NCI-H1436 treated with DMSO at 0.1 percent for 48 hours (cell line): Measurements from ENCODE around the gene YIPF3.
"Not testable (repeated sequence)": the region's sequence is repeated elsewhere in the genome, so short reads cannot be mapped to it uniquely, and the experiment has no call there.

Source experiments
- DNase-seq: peaks from one replicate; lab custom pipeline; 2025; lab: John Stamatoyannopoulos, UW

The YIPF3 gene

GRCh38 chr6:43509984-43510826 lies 6.5 kb downstream of the YIPF3 start, which contains the start of gene LRRC73:
Gene LRRC73, minus strand, starts transcription at chr6:43510346. Its CDS starts 561 bp downstream, at chr6:43509785.
- no peak for DNase-seq

DNA sequence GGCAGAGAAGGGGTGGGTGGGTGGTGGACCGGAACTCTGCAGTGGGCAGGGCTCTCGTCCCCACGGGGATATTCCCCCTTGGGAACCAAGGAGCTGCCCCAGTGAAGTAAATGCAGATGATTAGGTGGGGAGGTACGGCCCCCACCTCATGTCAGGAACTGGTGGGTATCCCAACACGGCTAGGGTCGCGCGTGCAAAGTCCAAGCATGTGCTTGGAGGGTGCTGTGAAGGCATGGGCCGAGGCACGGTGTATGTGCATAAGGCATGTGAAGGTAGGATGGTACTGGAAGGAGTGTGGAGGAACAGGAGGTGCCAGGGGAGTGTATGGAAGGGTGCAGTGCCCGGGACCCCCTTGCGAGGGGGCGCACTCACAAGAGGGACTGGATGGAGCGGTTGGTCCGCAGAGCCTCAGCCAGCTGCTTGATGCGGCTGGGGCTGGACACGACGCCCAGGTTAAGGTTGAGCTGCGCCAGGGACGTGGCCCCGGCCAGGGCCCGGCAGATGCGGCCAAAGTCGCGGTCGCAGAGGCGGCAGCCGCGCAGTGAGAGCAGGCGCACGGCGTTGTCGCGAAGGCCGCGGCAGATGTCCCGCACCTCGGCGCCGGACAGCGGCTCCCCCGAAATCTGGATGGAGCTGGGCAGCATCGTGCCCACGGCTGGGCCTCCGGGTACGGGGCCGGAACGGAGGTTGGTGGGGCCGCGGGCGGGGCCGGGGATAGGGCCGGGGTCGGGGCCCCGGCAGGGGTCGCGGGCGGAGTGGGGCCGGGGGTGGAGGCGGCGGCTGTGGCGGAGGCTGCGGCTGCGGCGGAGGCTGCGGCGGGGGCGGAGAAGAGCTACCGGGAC lies 7.4 kb downstream of the YIPF3 start:
- DNase-seq, result no peak

DNA sequence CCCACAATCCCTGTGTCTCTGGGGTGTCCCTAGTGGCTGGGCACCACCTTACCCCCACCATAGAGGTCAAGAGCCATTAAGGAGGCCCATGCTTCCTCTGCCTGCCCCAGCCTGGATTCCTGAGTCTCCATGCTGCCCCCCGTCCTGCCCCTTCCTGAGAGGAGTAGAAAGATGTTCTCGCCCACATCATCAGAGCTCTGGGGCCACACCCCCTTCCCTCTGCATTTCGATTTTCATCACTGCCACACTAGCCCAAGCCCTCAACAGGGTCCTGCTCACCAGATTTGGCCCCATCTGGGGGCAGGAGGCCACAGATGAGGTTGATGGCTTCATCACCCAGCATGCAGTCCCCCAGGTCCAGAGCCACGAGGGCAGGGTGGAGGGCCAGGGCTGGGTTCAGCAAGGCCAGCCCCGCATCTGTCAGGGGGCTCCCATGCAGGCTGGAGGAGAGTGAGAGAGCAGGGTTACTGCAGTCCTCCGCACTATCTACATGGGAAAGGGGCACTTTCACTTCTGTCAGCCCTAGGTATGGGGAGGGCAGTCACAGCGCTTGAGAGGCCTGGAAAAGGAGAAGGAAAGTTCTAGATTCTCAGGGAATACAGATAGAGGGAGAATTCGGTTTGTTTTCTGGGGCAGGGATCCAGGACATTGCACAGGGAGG lies 8.1 kb downstream of the YIPF3 start:
- no peak for DNase-seq

DNA sequence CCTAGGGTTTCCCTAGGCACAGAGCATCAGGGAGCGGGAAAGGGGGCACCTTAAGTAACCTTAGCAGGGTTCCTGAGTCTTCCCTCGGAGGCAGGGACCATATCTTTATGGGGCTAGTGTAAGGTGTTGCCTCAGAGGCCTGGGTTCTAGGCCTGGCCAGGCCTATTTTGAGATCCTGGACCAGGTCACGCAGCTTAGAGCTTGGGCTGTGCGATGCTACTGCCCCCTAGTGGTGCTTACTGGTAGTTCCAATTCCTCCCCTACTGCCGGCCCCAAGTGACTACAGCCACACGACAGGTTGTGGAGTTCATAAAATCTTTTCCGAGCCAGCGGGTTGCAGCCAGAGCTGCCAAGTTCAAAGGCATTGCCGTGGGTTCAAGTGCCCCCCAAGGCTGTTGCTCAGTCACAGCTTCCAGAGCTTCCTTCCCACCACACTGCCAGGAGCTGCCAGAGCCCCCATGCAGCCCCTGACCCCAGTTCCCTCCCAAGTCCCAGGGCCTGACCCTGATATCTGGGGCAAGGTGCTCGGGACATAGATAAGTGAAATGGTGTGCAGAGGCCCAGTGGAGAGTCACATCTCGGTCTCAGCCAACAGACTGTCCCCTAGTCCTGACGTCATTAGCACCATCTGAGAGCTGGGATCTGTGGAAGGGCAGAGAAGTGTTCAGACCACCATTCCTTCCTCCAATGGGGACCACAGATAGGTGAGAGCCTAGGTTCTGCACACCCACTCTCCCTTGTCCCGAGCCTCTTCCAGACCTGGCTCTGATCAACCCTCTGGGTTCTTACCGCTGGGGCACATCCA lies 9.9 kb downstream of the YIPF3 start:
- DNase-seq, result no peak

DNA sequence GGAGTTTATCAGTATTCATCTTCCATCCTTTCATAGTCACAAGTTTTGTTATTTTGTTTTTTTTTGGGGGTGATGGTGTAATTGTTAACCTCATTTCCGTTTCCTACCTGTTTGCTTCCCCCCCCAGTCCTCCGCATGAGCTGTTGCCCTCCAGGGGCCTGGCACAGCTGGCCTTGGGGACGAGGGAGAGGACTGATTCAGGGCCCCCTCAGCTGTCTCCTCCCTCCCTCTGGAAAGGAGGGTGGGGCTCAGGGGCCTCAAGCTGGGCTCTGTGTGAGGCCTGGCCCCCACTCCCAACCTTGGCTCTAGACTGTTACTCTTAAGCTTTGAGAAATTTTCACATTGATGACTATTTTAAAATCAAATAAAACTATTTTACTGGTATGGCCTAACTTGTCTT lies 10.6 kb downstream of the YIPF3 start:
- no peak for DNase-seq

GRCh38 chr6:43505718-43506117 lies 11.0 kb downstream of the YIPF3 start:
- no peak for DNase-seq

- DNase-seq, result no peak
Measured at GRCh38 chr6:43504756-43505593, 11.8 kb downstream of the YIPF3 start.

DNA sequence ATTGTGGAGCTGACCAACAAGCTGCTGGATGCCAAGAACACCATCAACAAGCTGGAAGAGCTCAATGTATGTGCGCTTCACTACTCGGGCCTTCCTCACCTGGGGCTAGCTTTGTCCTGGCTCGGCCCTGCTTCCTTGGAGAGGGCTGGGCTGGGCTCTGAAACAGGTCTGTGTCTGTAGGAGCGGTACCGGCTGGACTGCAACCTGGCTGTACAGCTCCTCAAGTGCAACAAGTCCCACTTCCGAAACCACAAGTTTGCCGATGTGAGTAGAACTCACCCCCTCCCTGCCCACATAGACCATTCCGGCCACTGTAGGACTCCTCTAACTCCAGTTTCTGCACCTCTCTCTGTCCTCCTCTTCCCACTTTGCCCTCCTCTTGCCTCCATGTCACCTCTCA lies 13.3 kb downstream of the YIPF3 start:
- no peak for DNase-seq

DNA sequence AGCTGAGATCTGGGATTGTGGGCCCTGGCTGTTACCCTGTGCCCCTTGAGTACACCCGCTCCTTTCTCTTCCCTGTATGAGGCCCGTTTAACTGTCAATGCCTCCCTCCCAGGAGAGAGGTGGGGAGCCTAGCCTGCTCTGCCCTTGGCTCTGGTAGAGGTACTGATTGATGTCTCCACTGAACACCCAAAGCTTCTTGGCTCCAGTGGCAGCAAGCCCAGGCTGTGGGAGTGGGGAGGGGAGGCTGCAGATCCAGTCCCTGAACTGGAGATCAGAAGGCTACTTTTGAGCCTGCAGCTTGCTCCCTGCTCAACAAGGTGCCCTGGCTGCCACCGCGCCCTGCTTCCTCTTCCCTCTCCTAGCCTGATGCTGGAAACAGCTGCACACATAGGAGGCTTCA lies 14.1 kb downstream of the YIPF3 start:
- no peak for DNase-seq

- DNase-seq, result no peak
Measured at GRCh38 chr6:43500921-43501320, 15.8 kb downstream of the YIPF3 start.

- no peak for DNase-seq
Measured at GRCh38 chr6:43499028-43499815, 17.5 kb downstream of the YIPF3 start.

DNA sequence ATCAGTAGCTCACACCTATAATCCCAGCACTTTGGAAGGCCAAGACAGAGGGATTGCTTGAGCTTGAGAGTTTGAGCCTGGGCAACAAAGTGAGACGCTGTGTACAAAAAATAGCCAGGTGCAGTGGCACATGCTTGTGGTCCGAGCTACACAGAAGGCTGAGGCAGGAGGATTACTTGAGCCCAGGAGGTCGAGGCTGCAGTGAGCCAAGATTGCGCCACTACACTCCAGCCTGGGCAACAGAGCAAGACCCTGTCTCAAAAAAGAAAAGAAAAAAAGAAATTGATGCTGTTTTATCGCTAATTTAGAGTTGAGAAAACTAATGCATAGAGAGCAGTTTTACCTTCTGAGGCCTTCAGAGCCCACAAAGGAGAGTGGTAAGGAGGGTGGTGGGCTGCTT lies 18.4 kb downstream of the YIPF3 start:
- DNase-seq, result not testable (repeated sequence)

- no peak for DNase-seq
Measured at GRCh38 chr6:43497689-43498088, 19.0 kb downstream of the YIPF3 start.

DNA sequence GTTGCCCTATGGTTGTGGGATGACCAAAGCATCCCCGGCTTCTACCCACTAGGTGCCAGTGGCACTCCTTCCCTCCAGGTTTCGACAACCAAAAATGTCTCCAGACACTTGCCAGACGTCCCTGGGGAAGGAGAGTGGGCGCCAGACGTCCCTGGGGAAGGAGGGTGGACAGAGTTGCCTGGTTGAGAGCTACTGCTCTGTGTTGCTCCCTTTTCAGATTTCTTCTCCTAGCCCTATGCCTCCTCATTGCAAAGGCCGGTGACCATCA lies 19.7 kb downstream of the YIPF3 start:
- no peak for DNase-seq

GRCh38 chr6:43496370-43497128 lies 20.2 kb downstream of the YIPF3 start:
- DNase-seq, result no peak

GRCh38 chr6:43495409-43495941 lies 21.3 kb downstream of the YIPF3 start:
- no peak for DNase-seq

DNA sequence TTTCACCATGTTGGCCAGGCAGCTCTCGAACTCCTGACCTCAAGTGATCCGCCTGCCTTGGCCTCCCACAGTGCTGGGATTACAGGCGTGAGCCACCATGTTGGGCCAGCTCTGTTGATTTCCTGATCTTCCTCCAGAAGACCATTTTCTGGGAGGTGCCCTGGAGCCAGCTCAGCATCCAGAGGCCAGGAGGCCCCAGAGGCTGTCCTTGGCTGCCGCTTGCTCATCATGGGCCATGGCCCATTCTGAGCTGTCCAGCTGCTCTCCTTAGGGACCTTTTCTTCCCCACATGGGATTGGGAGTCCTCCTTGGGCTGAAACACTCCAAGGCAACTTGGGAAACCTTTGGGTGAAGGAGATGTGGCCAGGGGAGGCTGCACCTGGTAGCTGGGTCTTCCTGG lies 22.0 kb downstream of the YIPF3 start:
- no peak for DNase-seq

DNA sequence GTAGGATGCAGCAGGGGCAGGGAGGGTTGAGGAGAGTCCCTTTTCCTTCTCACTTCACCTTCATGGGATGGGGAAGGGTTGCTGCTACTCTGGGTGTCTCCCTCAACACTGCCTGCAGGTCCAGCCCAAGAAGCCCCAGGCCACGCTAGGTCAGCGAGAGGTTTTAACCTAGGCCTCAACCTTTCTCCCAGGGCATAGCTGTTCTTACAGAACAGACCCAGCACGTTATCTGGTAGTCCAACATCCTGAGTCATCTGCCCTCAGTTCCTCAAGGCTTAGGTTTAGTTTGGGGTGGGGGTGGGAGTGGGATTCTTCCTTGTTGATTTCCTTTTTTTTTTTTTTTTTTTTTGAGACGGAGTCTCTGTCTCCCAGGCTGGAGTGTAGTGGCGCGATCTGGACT lies 22.4 kb downstream of the YIPF3 start:
- no peak for DNase-seq

DNA sequence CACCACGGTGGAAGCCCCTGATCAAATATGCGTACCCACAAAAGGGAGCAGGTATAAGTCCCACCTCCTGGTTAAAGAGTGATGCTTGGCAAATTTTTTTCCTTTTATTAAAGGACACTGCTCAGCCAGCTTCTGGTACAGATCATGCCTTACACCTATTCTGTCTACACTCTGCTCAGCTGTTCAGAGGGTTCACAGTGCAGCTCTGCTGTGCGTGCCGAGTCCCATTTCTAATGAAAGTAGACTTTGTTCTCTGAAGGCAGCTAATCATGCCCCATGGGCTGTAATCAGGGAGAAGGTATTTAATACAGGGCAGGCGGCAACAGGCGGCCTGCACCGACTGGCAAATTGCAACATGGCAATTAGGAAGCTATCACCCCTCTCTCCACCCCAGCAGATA lies 22.9 kb downstream of the YIPF3 start:
- DNase-seq, result no peak
